HepG2 (cell line): ENCODE results near the gene TOX2.

Experiments
- EP300 ChIP-seq, 3 experiments: sonication (generic) in 1 of 3; formaldehyde crosslinking in 1 of 3; IDR thresholded peaks; 2 replicates each; pipeline versions ENCODE4 v1.5.1 to v1.6.1; 2011 to 2020; ENCODE audit warnings: low read depth in 2 of 3, low read length in 2 of 3, borderline replicate concordance in 1 of 3, improper control_type of control experiment in 1 of 3, mild to moderate bottlenecking in 1 of 3, missing genetic modification reagents in 1 of 3, moderate library complexity in 1 of 3
- FIP1L1 ChIP-seq: fragments of 200-400 bp; formaldehyde crosslinking; IDR thresholded peaks from 2 replicates; pipeline ENCODE4 v1.6.1; 2018; ENCODE audit warnings: low read depth, mild to moderate bottlenecking, low read length, moderate library complexity, borderline replicate concordance; ENCODE audit not compliant: insufficient read depth
- GTF2F1 ChIP-seq: fragments of 150-350 bp; IDR thresholded peaks from 2 replicates; pipeline ENCODE4 v1.6.1; 2014; ENCODE audit warnings: low read length
- HDAC6 ChIP-seq: fragments of 200-600 bp; sonication (generic); IDR thresholded peaks from 2 replicates; pipeline ENCODE4 v1.7.0; 2017; ENCODE audit warnings: mild to moderate bottlenecking, antibody characterized with exemption, low read length, low read depth
- MTA1 ChIP-seq: sonication (generic); formaldehyde crosslinking; IDR thresholded peaks from 2 replicates; pipeline ENCODE4 v1.4.0; 2020; ENCODE audit warnings: missing genetic modification reagents, mild to moderate bottlenecking, borderline replicate concordance
- POLR2A ChIP-seq, 2 experiments: IDR thresholded peaks; 2 replicates each; pipeline ENCODE4 v1.6.1; 2011; ENCODE audit warnings: low read depth in 2 of 2, low read length in 2 of 2, mild to moderate bottlenecking in 1 of 2, moderate library complexity in 1 of 2; ENCODE audit not compliant: insufficient read depth in 1 of 2
- RARG ChIP-seq: sonication (generic); formaldehyde crosslinking; IDR thresholded peaks from 2 replicates; pipeline ENCODE4 v1.4.0; 2020; ENCODE audit warnings: low read depth, mild to moderate bottlenecking, missing genetic modification reagents
- ZFP37 ChIP-seq: sonication (generic); formaldehyde crosslinking; IDR thresholded peaks from 2 replicates; pipeline ENCODE4 v1.4.0; 2020; ENCODE audit warnings: missing genetic modification reagents, borderline replicate concordance
- ZNF274 ChIP-seq: sonication (generic); formaldehyde crosslinking; IDR thresholded peaks from 2 replicates; pipeline ENCODE4 v1.5.1; 2020; ENCODE audit warnings: mild to moderate bottlenecking, missing genetic modification reagents
- TF ChIP-seq, protein P1 (sequence below): sonication (generic); formaldehyde crosslinking; IDR thresholded peaks from 2 replicates; pipeline ENCODE4 v1.8.1; 2023; ENCODE audit warnings: missing genetic modification reagents, inconsistent platforms, borderline replicate concordance
- TF ChIP-seq, protein P2 (sequence below): sonication (generic); formaldehyde crosslinking; IDR thresholded peaks from 2 replicates; pipeline ENCODE4 v1.4.0; 2020; ENCODE audit warnings: missing genetic modification reagents

DNA sequence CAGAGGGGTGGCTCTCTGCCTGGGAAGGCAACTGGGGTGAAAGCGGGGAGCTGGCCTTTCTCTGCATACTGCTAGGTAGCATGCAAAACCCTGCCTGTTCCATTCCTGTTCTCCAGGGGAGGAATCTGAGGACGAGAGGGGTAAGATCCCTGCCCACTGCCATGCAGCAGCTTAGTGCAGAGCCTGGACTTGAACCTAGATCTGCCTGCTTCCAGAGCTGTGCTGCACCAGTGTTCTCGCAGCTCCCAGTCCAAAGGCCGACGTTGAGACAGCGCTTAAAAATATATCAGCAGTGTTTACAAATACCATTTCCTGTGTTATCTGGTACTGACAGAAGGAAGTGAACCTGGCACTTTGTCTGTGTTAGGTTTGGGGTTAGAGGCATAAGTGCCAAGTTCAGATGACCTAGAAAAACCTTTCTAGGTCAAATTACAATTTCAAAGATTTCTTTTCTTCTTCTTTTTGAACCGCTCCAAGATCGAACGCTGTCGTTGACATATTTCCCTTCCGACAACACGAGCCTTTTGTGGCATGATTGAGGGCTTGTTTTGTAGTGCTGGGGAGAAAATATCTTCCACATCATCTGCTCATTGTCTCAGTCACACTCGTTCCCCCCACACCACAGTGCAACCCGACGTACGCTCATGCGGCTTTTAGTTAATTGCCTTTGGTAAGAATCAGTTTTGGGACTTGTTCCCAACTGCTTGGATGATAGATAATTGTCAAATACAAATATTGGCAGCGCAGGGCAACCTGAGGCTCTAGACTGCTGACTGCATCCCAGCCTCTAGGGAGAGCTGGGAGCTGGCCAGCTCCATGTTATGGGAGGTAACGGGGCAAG, 44.6 kb downstream of the TOX2 start:
- TF ChIP-seq RARG (no peak), GTF2F1 (no peak), POLR2A (IDR thresholded peaks at IDR 0.05; ENCODE audit: insufficient read depth in 1 of 2, low read depth in 2 of 2, low read length in 2 of 2) (no peak), MTA1 (CRISPR knock-in tag) (no peak), ZNF274 (no peak), EP300 (IDR thresholded peaks at IDR 0.05; ENCODE audit: low read depth in 2 of 2, low read length in 2 of 2) (peak in 1 of 2 experiments; percentile 47; a peak in 1 of 4 replicates), EP300 (CRISPR knock-in tag; IDR thresholded peaks at IDR 0.05; ENCODE audit: borderline replicate concordance) (no peak), FIP1L1 (no peak), ZFP37 (CRISPR knock-in tag) (no peak), HDAC6 (no peak)
- TF ChIP-seq, protein P1, sequence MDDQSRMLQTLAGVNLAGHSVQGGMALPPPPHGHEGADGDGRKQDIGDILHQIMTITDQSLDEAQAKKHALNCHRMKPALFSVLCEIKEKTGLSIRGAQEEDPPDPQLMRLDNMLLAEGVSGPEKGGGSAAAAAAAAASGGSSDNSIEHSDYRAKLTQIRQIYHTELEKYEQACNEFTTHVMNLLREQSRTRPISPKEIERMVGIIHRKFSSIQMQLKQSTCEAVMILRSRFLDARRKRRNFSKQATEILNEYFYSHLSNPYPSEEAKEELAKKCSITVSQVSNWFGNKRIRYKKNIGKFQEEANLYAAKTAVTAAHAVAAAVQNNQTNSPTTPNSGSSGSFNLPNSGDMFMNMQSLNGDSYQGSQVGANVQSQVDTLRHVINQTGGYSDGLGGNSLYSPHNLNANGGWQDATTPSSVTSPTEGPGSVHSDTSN (CRISPR knock-in tag): no peak
- TF ChIP-seq, protein P2, sequence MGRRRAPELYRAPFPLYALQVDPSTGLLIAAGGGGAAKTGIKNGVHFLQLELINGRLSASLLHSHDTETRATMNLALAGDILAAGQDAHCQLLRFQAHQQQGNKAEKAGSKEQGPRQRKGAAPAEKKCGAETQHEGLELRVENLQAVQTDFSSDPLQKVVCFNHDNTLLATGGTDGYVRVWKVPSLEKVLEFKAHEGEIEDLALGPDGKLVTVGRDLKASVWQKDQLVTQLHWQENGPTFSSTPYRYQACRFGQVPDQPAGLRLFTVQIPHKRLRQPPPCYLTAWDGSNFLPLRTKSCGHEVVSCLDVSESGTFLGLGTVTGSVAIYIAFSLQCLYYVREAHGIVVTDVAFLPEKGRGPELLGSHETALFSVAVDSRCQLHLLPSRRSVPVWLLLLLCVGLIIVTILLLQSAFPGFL (CRISPR knock-in tag): no peak
